SU-DHL-6 (cell line): ENCODE results near the gene RFPL4AL1.

Experiments
- CTCF ChIP-seq: fragments of 200-600 bp; sonication (generic); IDR thresholded peaks from one replicate; pipeline ENCODE4 v1.5.1; 2017; ENCODE audit warnings: antibody characterized with exemption, mild to moderate bottlenecking, low read length, moderate library complexity; ENCODE audit not compliant: insufficient read depth, poor library complexity, severe bottlenecking
- EZH2phosphoT487 ChIP-seq: fragments of 200-600 bp; sonication (generic), shearing (Covaris generic); conservative IDR thresholded peaks from 2 replicates; pipeline ENCODE4 v1.6.1; 2018; ENCODE audit warnings: mild to moderate bottlenecking, antibody characterized with exemption, low read length, moderate library complexity, mixed read lengths

GRCh38 chr19:55795021-55795420 lies 26.1 kb downstream of the RFPL4AL1 start:
- TF ChIP-seq EZH2phosphoT487 (no peak), CTCF (no peak)
